ENCODE data around the gene TUBA1C. TPM values are rescaled to one million over a fixed set of nuclear protein-coding genes. Genes with fewer than 3 reads are reported as not detected.

The TUBA1C gene
- total RNA-seq, 1 experiment from 2014 or later, result 540 TPM

DNA sequence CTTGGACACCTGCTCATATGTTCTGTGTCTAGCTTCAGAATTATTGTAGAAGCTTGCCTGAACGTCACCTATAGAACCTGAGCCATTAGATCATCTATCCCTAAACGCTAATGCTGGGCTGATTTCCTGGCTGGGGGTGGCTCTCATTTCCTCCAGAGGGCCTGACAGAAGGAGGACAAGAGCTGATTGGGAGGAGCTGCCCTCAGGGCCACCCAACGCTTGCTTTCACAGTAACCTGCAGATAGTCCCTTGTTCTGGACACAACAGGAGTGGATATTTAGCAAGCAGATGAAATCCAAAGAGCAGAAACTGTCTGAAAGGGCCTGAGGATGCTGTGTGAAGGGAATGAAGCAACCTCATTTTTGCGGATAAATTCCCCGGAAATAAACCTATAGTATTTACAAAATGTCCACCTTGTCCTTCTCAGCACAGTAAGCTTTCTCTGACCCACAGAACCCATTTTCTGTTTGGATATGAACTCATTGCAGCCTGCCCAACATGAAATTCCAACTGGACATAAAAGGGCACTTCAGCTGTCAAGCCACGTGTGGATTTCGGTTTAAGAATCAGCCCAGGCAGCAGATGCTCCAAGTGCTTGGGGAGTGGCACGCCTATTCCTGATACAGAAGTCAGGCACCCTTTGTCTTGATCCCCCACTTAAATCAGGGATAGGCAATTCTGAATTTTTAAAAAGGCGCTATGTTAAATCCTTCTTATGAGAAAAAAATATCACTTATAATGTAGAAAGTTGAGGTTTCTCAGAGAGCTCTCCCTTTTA is 32.8 kb upstream of the TUBA1C start:
- Mint-ChIP-seq H3K27me3 (ENCODE audit: low read depth) (peaks cover 6% of the 10 kb centered on the region; the same call in 1 of the 2 replicates), H3K4me1 (peaks cover 27% of the 10 kb centered on the region), H3K36me3 (no peaks in the 10 kb centered on the region), H3K27ac (no peak overlapping the region; the same call in 1 of the 2 replicates), H3K9me3 (no peaks in the 10 kb centered on the region), H3K4me3 (no peak overlapping the region)
- ChIA-PET CTCF (interaction anchor here (0.8 to 3.6 kb wide), 9 partner anchors 8 to 188 kb away, joined by 3 to 29 read pairs (median 5); partner anchors contain the start of genes PRPH, TUBA1A and TUBA1B), POLR2A (interaction anchor here (1.0 to 2.8 kb wide), 2 partner anchors 9 to 101 kb away, joined by 4 to 10 read pairs; partner anchors contain the start of gene TUBA1B)
- TF ChIP-seq, protein P1, sequence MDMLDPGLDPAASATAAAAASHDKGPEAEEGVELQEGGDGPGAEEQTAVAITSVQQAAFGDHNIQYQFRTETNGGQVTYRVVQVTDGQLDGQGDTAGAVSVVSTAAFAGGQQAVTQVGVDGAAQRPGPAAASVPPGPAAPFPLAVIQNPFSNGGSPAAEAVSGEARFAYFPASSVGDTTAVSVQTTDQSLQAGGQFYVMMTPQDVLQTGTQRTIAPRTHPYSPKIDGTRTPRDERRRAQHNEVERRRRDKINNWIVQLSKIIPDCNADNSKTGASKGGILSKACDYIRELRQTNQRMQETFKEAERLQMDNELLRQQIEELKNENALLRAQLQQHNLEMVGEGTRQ (CRISPR knock-in tag; IDR thresholded peaks at IDR 0.05), result no peak
- TF ChIP-seq OVOL2 (CRISPR knock-in tag; IDR thresholded peaks at IDR 0.05; ENCODE audit: borderline replicate concordance), result no peak
- no peak for TF ChIP-seq ATF1 (CRISPR knock-in tag; IDR thresholded peaks at IDR 0.05)
- TF ChIP-seq ARID4B (CRISPR knock-in tag; IDR thresholded peaks at IDR 0.05; ENCODE audit: borderline replicate concordance), result no peak
- TF ChIP-seq, protein P2, sequence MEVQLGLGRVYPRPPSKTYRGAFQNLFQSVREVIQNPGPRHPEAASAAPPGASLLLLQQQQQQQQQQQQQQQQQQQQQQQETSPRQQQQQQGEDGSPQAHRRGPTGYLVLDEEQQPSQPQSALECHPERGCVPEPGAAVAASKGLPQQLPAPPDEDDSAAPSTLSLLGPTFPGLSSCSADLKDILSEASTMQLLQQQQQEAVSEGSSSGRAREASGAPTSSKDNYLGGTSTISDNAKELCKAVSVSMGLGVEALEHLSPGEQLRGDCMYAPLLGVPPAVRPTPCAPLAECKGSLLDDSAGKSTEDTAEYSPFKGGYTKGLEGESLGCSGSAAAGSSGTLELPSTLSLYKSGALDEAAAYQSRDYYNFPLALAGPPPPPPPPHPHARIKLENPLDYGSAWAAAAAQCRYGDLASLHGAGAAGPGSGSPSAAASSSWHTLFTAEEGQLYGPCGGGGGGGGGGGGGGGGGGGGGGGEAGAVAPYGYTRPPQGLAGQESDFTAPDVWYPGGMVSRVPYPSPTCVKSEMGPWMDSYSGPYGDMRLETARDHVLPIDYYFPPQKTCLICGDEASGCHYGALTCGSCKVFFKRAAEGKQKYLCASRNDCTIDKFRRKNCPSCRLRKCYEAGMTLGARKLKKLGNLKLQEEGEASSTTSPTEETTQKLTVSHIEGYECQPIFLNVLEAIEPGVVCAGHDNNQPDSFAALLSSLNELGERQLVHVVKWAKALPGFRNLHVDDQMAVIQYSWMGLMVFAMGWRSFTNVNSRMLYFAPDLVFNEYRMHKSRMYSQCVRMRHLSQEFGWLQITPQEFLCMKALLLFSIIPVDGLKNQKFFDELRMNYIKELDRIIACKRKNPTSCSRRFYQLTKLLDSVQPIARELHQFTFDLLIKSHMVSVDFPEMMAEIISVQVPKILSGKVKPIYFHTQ (CRISPR knock-in tag; IDR thresholded peaks at IDR 0.05), result no peak
- TF ChIP-seq EMX1 (CRISPR knock-in tag; IDR thresholded peaks at IDR 0.05), result no peak
- TF ChIP-seq E2F5 (CRISPR knock-in tag; IDR thresholded peaks at IDR 0.05), result no peak
- TF ChIP-seq, protein P3, sequence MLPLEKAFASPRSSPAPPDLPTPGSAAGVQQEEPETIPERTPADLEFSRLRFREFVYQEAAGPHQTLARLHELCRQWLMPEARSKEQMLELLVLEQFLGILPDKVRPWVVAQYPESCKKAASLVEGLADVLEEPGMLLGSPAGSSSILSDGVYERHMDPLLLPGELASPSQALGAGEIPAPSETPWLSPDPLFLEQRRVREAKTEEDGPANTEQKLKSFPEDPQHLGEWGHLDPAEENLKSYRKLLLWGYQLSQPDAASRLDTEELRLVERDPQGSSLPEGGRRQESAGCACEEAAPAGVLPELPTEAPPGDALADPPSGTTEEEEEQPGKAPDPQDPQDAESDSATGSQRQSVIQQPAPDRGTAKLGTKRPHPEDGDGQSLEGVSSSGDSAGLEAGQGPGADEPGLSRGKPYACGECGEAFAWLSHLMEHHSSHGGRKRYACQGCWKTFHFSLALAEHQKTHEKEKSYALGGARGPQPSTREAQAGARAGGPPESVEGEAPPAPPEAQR (CRISPR knock-in tag; IDR thresholded peaks at IDR 0.05), result no peak
- no peak for TF ChIP-seq MLX (CRISPR knock-in tag; IDR thresholded peaks at IDR 0.05)
- no peak for TF ChIP-seq ZNF512 (CRISPR knock-in tag; IDR thresholded peaks at IDR 0.05; ENCODE audit: borderline replicate concordance)
- no peak for TF ChIP-seq GRHL2 (CRISPR knock-in tag; IDR thresholded peaks at IDR 0.05; ENCODE audit: insufficient replicate concordance, severe bottlenecking)
- no peak for TF ChIP-seq CBFB (CRISPR knock-in tag; IDR thresholded peaks at IDR 0.05; ENCODE audit: low read depth)
- TF ChIP-seq MAX (CRISPR knock-in tag; IDR thresholded peaks at IDR 0.05), result no peak
- no peak for TF ChIP-seq RELA (CRISPR knock-in tag; IDR thresholded peaks at IDR 0.05; ENCODE audit: borderline replicate concordance)
- TF ChIP-seq RORB (CRISPR knock-in tag; IDR thresholded peaks at IDR 0.05), result no peak
- TF ChIP-seq ATF3 (CRISPR knock-in tag; conservative IDR thresholded peaks at IDR 0.05), result no peak
- TF ChIP-seq CREB1 (CRISPR knock-in tag; IDR thresholded peaks at IDR 0.05), result no peak
- no peak for DNase-seq (ENCODE audit: low spot score)
- no peak for ATAC-seq

Data from WTC11 (cell line).